GM19438 (cell line): Measurements from ENCODE around the gene ROR1.

ENCODE experiments used
- ATAC-seq: cut with Tn5 transposase; IDR thresholded peaks from one replicate; pipeline ENCODE4 v1.9.1; 2021; ENCODE audit warnings: low read depth; ENCODE audit not compliant: unreplicated experiment

The ROR1 gene

GRCh38 chr1:63955370-63956145 is 181.7 kb downstream of the ROR1 start:
- no peak for ATAC-seq

GRCh38 chr1:63958556-63958955 is 184.7 kb downstream of the ROR1 start:
- no peak for ATAC-seq

GRCh38 chr1:63960326-63960725 is 186.5 kb downstream of the ROR1 start:
- no peak for ATAC-seq

- no peak for ATAC-seq
Observed at GRCh38 chr1:63966016-63966415, 192.2 kb downstream of the ROR1 start.

GRCh38 chr1:63967901-63968300 is 194.1 kb downstream of the ROR1 start:
- ATAC-seq, result no peak

- no peak for ATAC-seq
Observed at GRCh38 chr1:63968663-63969440, 195.0 kb downstream of the ROR1 start.

GRCh38 chr1:63969441-63969901 is 195.7 kb downstream of the ROR1 start:
- ATAC-seq, result no peak

- no peak for ATAC-seq
Observed at GRCh38 chr1:63971557-63971956, 197.7 kb downstream of the ROR1 start.

- ATAC-seq, result no peak
Observed at GRCh38 chr1:63973005-63973419, 199.2 kb downstream of the ROR1 start.

- ATAC-seq, result no peak
Observed at GRCh38 chr1:63974966-63975365, 201.1 kb downstream of the ROR1 start.

- no peak for ATAC-seq
Observed at GRCh38 chr1:63975481-63975880, 201.7 kb downstream of the ROR1 start.

GRCh38 chr1:63976006-63976405 is 202.2 kb downstream of the ROR1 start:
- ATAC-seq, result no peak

- ATAC-seq, result no peak
Observed at GRCh38 chr1:63977466-63977865, 203.6 kb downstream of the ROR1 start.

- no peak for ATAC-seq
Observed at GRCh38 chr1:63980740-63981407, 207.1 kb downstream of the ROR1 start.

GRCh38 chr1:63981408-63981773 is 207.6 kb downstream of the ROR1 start:
- ATAC-seq, result no peak

GRCh38 chr1:63982201-63982600 is 208.4 kb downstream of the ROR1 start:
- ATAC-seq, result no peak

- ATAC-seq, result no peak
Observed at GRCh38 chr1:63983391-63984256, 209.8 kb downstream of the ROR1 start.

GRCh38 chr1:63984257-63984929 is 210.6 kb downstream of the ROR1 start:
- ATAC-seq, result no peak

- no peak for ATAC-seq
Observed at GRCh38 chr1:63984930-63985290, 211.1 kb downstream of the ROR1 start.
